Mesenchymal stem cell (in vitro differentiated cells and primary cell): Measurements from ENCODE around the gene CNTNAP2.

Experiments used
- DNase-seq: peaks from one replicate; pipeline ENCODE4 v3.0.0-alpha.2; 2013
- H2AFZ ChIP-seq: one replicate; pipeline ENCODE4 v1.6.1; 2013; ENCODE audit warnings: low read depth, mild to moderate bottlenecking, control low read depth, inconsistent platforms, low read length, moderate library complexity
- H2AK5ac ChIP-seq: 2 replicates; pipeline ENCODE4 v1.6.1; 2013; ENCODE audit warnings: low read length, moderate library complexity, mild to moderate bottlenecking, inconsistent platforms; ENCODE audit not compliant: severe bottlenecking
- H2BK120ac ChIP-seq: one replicate; pipeline ENCODE4 v1.6.1; 2013; ENCODE audit warnings: low read depth, mild to moderate bottlenecking, inconsistent platforms, low read length, moderate library complexity
- H2BK12ac ChIP-seq, 2 experiments: one replicate each; pipeline ENCODE4 v1.6.1; 2013; ENCODE audit warnings: inconsistent platforms in 2 of 2, low read length in 2 of 2, mild to moderate bottlenecking in 2 of 2, moderate library complexity in 2 of 2, control low read depth in 1 of 2
- H2BK15ac ChIP-seq: one replicate; pipeline ENCODE4 v1.6.1; 2013; ENCODE audit warnings: mild to moderate bottlenecking, low read depth, inconsistent platforms; ENCODE audit not compliant: poor library complexity, severe bottlenecking
- H2BK5ac ChIP-seq: 2 replicates; pipeline ENCODE4 v1.6.1; 2013; ENCODE audit warnings: low read depth, mild to moderate bottlenecking, low read length, control low read depth, inconsistent platforms; ENCODE audit not compliant: poor library complexity, severe bottlenecking
- H3K14ac ChIP-seq, 2 experiments: one replicate each; pipeline ENCODE4 v1.6.1; 2013; ENCODE audit warnings: inconsistent platforms in 2 of 2, low read length in 2 of 2, control low read depth in 1 of 2, mild to moderate bottlenecking in 1 of 2, moderate library complexity in 1 of 2
- H3K18ac ChIP-seq, 2 experiments: one replicate each; pipeline ENCODE4 v1.6.1; 2013; ENCODE audit warnings: inconsistent platforms in 2 of 2, low read length in 2 of 2, control low read depth in 1 of 2, low read depth in 1 of 2, mild to moderate bottlenecking in 1 of 2
- H3K23ac ChIP-seq, 2 experiments: one replicate each; pipeline ENCODE4 v1.6.1; 2013; ENCODE audit warnings: inconsistent platforms in 2 of 2, low read length in 2 of 2, mild to moderate bottlenecking in 2 of 2, moderate library complexity in 2 of 2, control low read depth in 1 of 2
- H3K27ac ChIP-seq: 2 replicates; pipeline ENCODE4 v1.5.1; 2013; ENCODE audit warnings: mild to moderate bottlenecking, moderate library complexity, low read length, control low read depth, inconsistent platforms; ENCODE audit not compliant: poor library complexity, severe bottlenecking
- H3K27me3 ChIP-seq, 2 experiments: 2 replicates each; pipeline versions ENCODE4 v1.6.1 to v1.7.0; 2013; ENCODE audit warnings: low read length in 2 of 2, mild to moderate bottlenecking in 2 of 2, moderate library complexity in 2 of 2, control low read depth in 1 of 2, inconsistent platforms in 1 of 2; ENCODE audit not compliant: control insufficient read depth in 1 of 2, insufficient read depth in 1 of 2
- H3K36me3 ChIP-seq, 2 experiments: 2 replicates each; pipeline versions ENCODE4 v1.6.1 to v1.7.0; 2013; ENCODE audit warnings: low read length in 2 of 2, control low read depth in 1 of 2, inconsistent platforms in 1 of 2, low read depth in 1 of 2, mild to moderate bottlenecking in 1 of 2; ENCODE audit not compliant: insufficient read depth in 2 of 2, control insufficient read depth in 1 of 2
- H3K4ac ChIP-seq, 2 experiments: one replicate each; pipeline ENCODE4 v1.6.1; 2013; ENCODE audit warnings: inconsistent platforms in 2 of 2, low read length in 2 of 2, mild to moderate bottlenecking in 2 of 2, moderate library complexity in 2 of 2, control low read depth in 1 of 2, low read depth in 1 of 2
- H3K4me1 ChIP-seq: 2 replicates; pipeline ENCODE4 v1.6.1; 2013; ENCODE audit warnings: low read depth, low read length, control low read depth; ENCODE audit not compliant: control insufficient read depth, insufficient read depth
- H3K4me2 ChIP-seq: 2 replicates; pipeline ENCODE4 v1.6.1; 2013; ENCODE audit warnings: low read length, mild to moderate bottlenecking, inconsistent platforms; ENCODE audit not compliant: poor library complexity, severe bottlenecking
- H3K4me3 ChIP-seq, 2 experiments: 2 replicates each; pipeline versions ENCODE4 v1.5.1 to v1.7.0; 2013; ENCODE audit warnings: low read length in 2 of 2, mild to moderate bottlenecking in 2 of 2, control low read depth in 1 of 2, low read depth in 1 of 2; ENCODE audit not compliant: insufficient read depth in 1 of 2
- H3K79me1 ChIP-seq: replicated peaks from 2 replicates; pipeline ENCODE4 v1.6.1; 2013; ENCODE audit warnings: mild to moderate bottlenecking, control low read depth, low read length, inconsistent platforms; ENCODE audit not compliant: poor library complexity, severe bottlenecking
- H3K9ac ChIP-seq: 2 replicates; pipeline ENCODE4 v1.7.0; 2013; ENCODE audit warnings: mild to moderate bottlenecking, low read length, moderate library complexity
- H3K9me3 ChIP-seq: 2 replicates; pipeline ENCODE4 v1.7.0; 2013; ENCODE audit warnings: mild to moderate bottlenecking, low read length; ENCODE audit not compliant: control insufficient read depth
- H4K8ac ChIP-seq: one replicate; pipeline ENCODE4 v1.6.1; 2013; ENCODE audit warnings: inconsistent platforms, mild to moderate bottlenecking, low read length, moderate library complexity
- H4K91ac ChIP-seq: one replicate; pipeline ENCODE4 v1.6.1; 2013; ENCODE audit warnings: mild to moderate bottlenecking, low read length, inconsistent platforms
- WGBS: methylation state at CpG from one replicate; pipeline ENCODE4 v1.1.7; 2013; ENCODE audit warnings: mixed read lengths; 5-methylcytosine and 5-hydroxymethylcytosine counted together

The CNTNAP2 gene

DNA sequence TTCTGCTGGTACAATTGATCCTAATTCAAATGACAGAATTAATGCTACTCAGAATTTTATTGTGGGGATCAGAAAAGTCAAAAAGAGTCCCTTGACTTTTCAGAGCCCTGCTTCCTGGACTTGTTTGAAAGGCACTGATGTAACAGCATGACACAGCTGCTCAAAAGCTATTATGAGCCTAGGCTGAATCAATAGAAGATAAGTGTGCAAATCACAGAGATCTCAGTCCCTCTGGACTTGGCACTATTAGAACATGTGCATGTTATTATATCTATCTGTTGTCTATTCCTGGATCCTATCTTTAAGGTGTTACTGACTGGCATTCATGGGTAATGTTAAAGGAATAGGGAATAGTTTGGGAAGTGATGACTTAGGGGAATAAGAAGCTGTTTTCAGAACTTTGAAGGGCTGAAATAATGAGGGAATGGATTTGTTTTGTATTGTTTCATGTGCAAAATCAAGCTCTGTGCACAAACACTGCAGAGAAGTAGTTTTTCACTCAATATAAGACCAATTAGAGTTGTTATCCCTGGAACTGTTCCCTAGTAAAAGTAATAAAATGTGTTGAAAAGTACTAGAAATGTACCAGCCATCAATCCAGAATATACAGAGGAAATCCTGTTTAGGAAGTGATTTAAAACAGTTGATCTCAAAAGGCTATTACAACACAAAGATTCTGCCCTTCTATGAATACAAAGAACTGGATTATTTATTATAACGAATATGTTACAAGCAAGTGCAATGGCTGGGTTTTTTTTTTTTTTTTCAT is 1659.1 kb downstream of the CNTNAP2 start:
- Histone ChIP-seq H4K8ac (no peak overlapping the region), H3K9me3 (no peaks in the 10 kb centered on the region), H2AK5ac (no peak overlapping the region), H3K4me1 (no peaks in the 10 kb centered on the region), H3K4me2 (no peak overlapping the region), H2BK12ac (no peak overlapping the region), H2BK120ac (no peak overlapping the region), H3K79me1 (no peaks in the 10 kb centered on the region), H3K9ac (no peak overlapping the region), H3K18ac (no peak overlapping the region), H3K4ac (no peak overlapping the region), H3K27ac (no peak overlapping the region), H3K4me3 (no peak overlapping the region), H3K27me3 (no peaks in the 10 kb centered on the region), H2BK5ac (no peak overlapping the region), H4K91ac (no peak overlapping the region), H3K23ac (no peak overlapping the region), H3K36me3 (no peaks in the 10 kb centered on the region), H2AFZ (no peak overlapping the region), H2BK15ac (no peak overlapping the region), H3K14ac (no peak overlapping the region)
- WGBS: 59% methylated on average over 1 of the region's 1 CpG
- no peak for DNase-seq

- no peak overlapping the region for H2AK5ac ChIP-seq
- no peak overlapping the region for H2BK120ac ChIP-seq
- no peak overlapping the region for H3K27ac ChIP-seq
- H2BK5ac ChIP-seq: no peak overlapping the region
- no peak overlapping the region for H3K18ac ChIP-seq
- no peaks in the 10 kb centered on the region for H3K27me3 ChIP-seq
- no peak for DNase-seq
- H3K79me1 ChIP-seq: no peaks in the 10 kb centered on the region
- no peak overlapping the region for H2BK15ac ChIP-seq
- H3K4ac ChIP-seq: no peak overlapping the region
- no peaks in the 10 kb centered on the region for H3K4me1 ChIP-seq
- no peak overlapping the region for H3K9ac ChIP-seq
- no peak overlapping the region for H3K4me2 ChIP-seq
- WGBS: 43% methylated on average over 3 of the region's 3 CpGs
- H3K23ac ChIP-seq: no peak overlapping the region
- no peaks in the 10 kb centered on the region for H3K36me3 ChIP-seq
- no peak overlapping the region for H3K14ac ChIP-seq
- H2BK12ac ChIP-seq: no peak overlapping the region
- H3K9me3 ChIP-seq: no peaks in the 10 kb centered on the region
- no peak overlapping the region for H4K91ac ChIP-seq
- no peak overlapping the region for H2AFZ ChIP-seq
- H4K8ac ChIP-seq: no peak overlapping the region
- no peak overlapping the region for H3K4me3 ChIP-seq
These were observed 1660.7 kb downstream of the CNTNAP2 start for GRCh38 chr7:147777309-147777708.

DNA sequence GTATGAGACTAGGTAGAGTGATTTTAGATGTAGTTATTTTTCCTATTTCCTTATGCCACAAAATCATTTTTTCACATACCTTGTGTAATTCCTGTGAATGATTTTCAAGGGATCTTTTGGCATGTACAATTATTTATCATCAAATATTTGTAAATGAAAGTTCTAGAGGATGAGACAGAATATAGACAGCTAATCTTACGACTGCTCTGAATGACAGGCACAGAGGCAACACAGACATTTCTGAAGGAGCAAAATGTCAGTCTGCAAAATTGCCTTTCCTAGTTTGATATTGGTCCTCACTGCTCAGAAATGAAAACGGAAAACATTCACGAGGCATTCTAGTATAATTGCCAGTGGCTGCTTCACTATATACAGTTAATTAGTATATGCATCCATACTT is 1663.3 kb downstream of the CNTNAP2 start:
- Histone ChIP-seq H3K23ac (no peak overlapping the region), H4K8ac (no peak overlapping the region), H2BK5ac (no peak overlapping the region), H2AK5ac (no peak overlapping the region), H3K4me1 (no peaks in the 10 kb centered on the region), H4K91ac (no peak overlapping the region), H3K14ac (no peak overlapping the region), H3K4me3 (no peak overlapping the region), H3K9ac (no peak overlapping the region), H3K9me3 (peaks cover 3% of the 10 kb centered on the region), H3K4me2 (no peak overlapping the region), H3K27ac (no peak overlapping the region), H3K27me3 (no peaks in the 10 kb centered on the region), H3K18ac (no peak overlapping the region), H3K36me3 (no peaks in the 10 kb centered on the region), H2AFZ (no peak overlapping the region), H3K79me1 (no peaks in the 10 kb centered on the region), H2BK12ac (no peak overlapping the region), H2BK120ac (no peak overlapping the region), H3K4ac (no peak overlapping the region), H2BK15ac (no peak overlapping the region)
- no peak for DNase-seq
- 90% methylated on average over 1 of the region's 3 CpGs for WGBS

GRCh38 chr7:147796581-147796980 is 1680.0 kb downstream of the CNTNAP2 start:
- WGBS: 54% methylated on average over 3 of the region's 5 CpGs
- no peaks in the 10 kb centered on the region for H3K27me3 ChIP-seq
- no peak overlapping the region for H2BK15ac ChIP-seq
- no peak overlapping the region for H2BK120ac ChIP-seq
- H3K4ac ChIP-seq: no peak overlapping the region
- H3K14ac ChIP-seq: no peak overlapping the region
- no peak overlapping the region for H2BK5ac ChIP-seq
- no peak overlapping the region for H3K23ac ChIP-seq
- peaks cover 25% of the 10 kb centered on the region for H3K9me3 ChIP-seq
- no peak overlapping the region for H4K91ac ChIP-seq
- no peaks in the 10 kb centered on the region for H3K36me3 ChIP-seq
- no peaks in the 10 kb centered on the region for H3K79me1 ChIP-seq
- no peak for DNase-seq
- no peak overlapping the region for H2AK5ac ChIP-seq
- no peak overlapping the region for H3K27ac ChIP-seq
- H2BK12ac ChIP-seq: no peak overlapping the region
- no peak overlapping the region for H3K18ac ChIP-seq
- H4K8ac ChIP-seq: no peak overlapping the region
- H2AFZ ChIP-seq: no peak overlapping the region
- H3K4me1 ChIP-seq: no peaks in the 10 kb centered on the region
- no peak overlapping the region for H3K9ac ChIP-seq
- H3K4me3 ChIP-seq: no peak overlapping the region
- no peak overlapping the region for H3K4me2 ChIP-seq
